ENCODE data around the gene CITED1.

- TF ChIP-seq EZH2 (IDR thresholded peaks at IDR 0.05; ENCODE audit: insufficient read depth, poor library complexity, severe bottlenecking), result no peak
- TF ChIP-seq EZH2phosphoT487 (IDR thresholded peaks at IDR 0.05; ENCODE audit: insufficient read depth, low read depth), result no peak
These were observed 41.7 kb upstream of the CITED1 start for GRCh38 chrX:72347366-72347765.
